MM.1S (cell line): ENCODE results near the gene PGGHG.

Experiments
- DNase-seq: peaks from one replicate; pipeline ENCODE4 v3.0.0-alpha.2; 2015
- H2AFZ ChIP-seq: fragments of 300-600 bp; sonication (generic); 2 replicates; pipeline ENCODE4 v1.6.0; 2016; ENCODE audit warnings: antibody characterized with exemption, low read length
- H3F3A ChIP-seq: fragments of 300-600 bp; sonication (generic); 2 replicates; pipeline ENCODE4 v1.6.1; 2016; ENCODE audit warnings: mild to moderate bottlenecking, antibody characterized with exemption, low read length, moderate library complexity, mixed read lengths; ENCODE audit not compliant: insufficient read depth
- H3K27ac ChIP-seq: fragments of 300-600 bp; sonication (generic); 2 replicates; pipeline ENCODE4 v1.5.1; 2016; ENCODE audit warnings: mild to moderate bottlenecking, low read length
- H3K27me3 ChIP-seq: fragments of 300-600 bp; sonication (generic); replicated peaks from 2 replicates; pipeline ENCODE4 v1.6.0; 2016; ENCODE audit warnings: low read length; ENCODE audit not compliant: insufficient read depth
- H3K36me3 ChIP-seq: fragments of 300-600 bp; sonication (generic); replicated peaks from 2 replicates; pipeline ENCODE4 v1.6.1; 2016; ENCODE audit warnings: mild to moderate bottlenecking, low read length, mixed read lengths; ENCODE audit not compliant: insufficient read depth
- H3K4me1 ChIP-seq: fragments of 300-600 bp; sonication (generic); 2 replicates; pipeline ENCODE4 v1.6.1; 2016; ENCODE audit warnings: low read length, mixed read lengths
- H3K4me2 ChIP-seq: fragments of 300-600 bp; sonication (generic); 2 replicates; pipeline ENCODE4 v1.6.0; 2016; ENCODE audit warnings: low read depth, low read length
- H3K4me3 ChIP-seq: fragments of 300-600 bp; sonication (generic); 2 replicates; pipeline ENCODE4 v1.5.1; 2016; ENCODE audit warnings: low read length, mixed read lengths
- H3K79me2 ChIP-seq: fragments of 300-600 bp; sonication (generic); 2 replicates; pipeline ENCODE4 v1.6.1; 2016; ENCODE audit warnings: mixed run types, low read length, mixed read lengths
- H3K9ac ChIP-seq: fragments of 300-600 bp; sonication (generic); 2 replicates; pipeline ENCODE4 v1.6.1; 2016; ENCODE audit warnings: low read length, mixed read lengths
- H3K9me2 ChIP-seq: fragments of 300-600 bp; sonication (generic); replicated peaks from 2 replicates; pipeline ENCODE4 v1.6.1; 2016; ENCODE audit warnings: mild to moderate bottlenecking, low read length, mixed read lengths; ENCODE audit not compliant: insufficient read depth
- H3K9me3 ChIP-seq: fragments of 300-600 bp; sonication (generic); replicated peaks from 2 replicates; pipeline ENCODE4 v1.6.1; 2016; ENCODE audit warnings: mild to moderate bottlenecking, low read length, mixed read lengths; ENCODE audit not compliant: insufficient read depth
- H4K20me1 ChIP-seq: fragments of 300-600 bp; sonication (generic); 2 replicates; pipeline ENCODE4 v1.6.1; 2016; ENCODE audit warnings: mild to moderate bottlenecking, low read length, moderate library complexity, mixed read lengths; ENCODE audit not compliant: insufficient read depth
- CTCF ChIP-seq: fragments of 300-600 bp; sonication (generic); IDR thresholded peaks from 2 replicates; pipeline ENCODE4 v1.5.1; 2016; ENCODE audit warnings: antibody characterized with exemption, low read length, mixed read lengths
- EZH2 ChIP-seq: fragments of 300-600 bp; sonication (generic); optimal IDR thresholded peaks from 2 replicates; pipeline ENCODE3; 2017; ENCODE audit warnings: low read depth, mild to moderate bottlenecking, antibody characterized with exemption, low read length, mixed read lengths
- EZH2phosphoT487 ChIP-seq: fragments of 300-600 bp; sonication (generic); IDR thresholded peaks from 2 replicates; pipeline ENCODE4 v1.6.1; 2018; ENCODE audit warnings: antibody characterized with exemption, low read length

Gene PGGHG

GRCh38 chr11:250740-251299 is 38.1 kb upstream of the PGGHG start:
- H3K27ac ChIP-seq, result no peak overlapping the region
- no peaks in the 10 kb centered on the region for H3K27me3 ChIP-seq
- no peaks in the 10 kb centered on the region for H3K9me2 ChIP-seq
- H3F3A ChIP-seq, result no peaks in the 10 kb centered on the region; the same call in 1 of the 2 replicates
- H3K9me3 ChIP-seq, result no peaks in the 10 kb centered on the region
- DNase-seq, result peak; percentile 57
- H3K79me2 ChIP-seq, result no peaks in the 10 kb centered on the region
- no peak overlapping the region for H3K9ac ChIP-seq
- no peak overlapping the region for H3K4me2 ChIP-seq
- no peak overlapping the region for H2AFZ ChIP-seq
- TF ChIP-seq EZH2phosphoT487, result no peak
- TF ChIP-seq EZH2, result no peak
- TF ChIP-seq CTCF, result peak; percentile 55
- H4K20me1 ChIP-seq, result no peaks in the 10 kb centered on the region
- peaks cover 12% of the 10 kb centered on the region; the same call in 1 of the 2 replicates for H3K36me3 ChIP-seq
- no peak overlapping the region for H3K4me3 ChIP-seq
- no peaks in the 10 kb centered on the region for H3K4me1 ChIP-seq

- Histone ChIP-seq H3K79me2 (no peaks in the 10 kb centered on the region), H3K27me3 (no peaks in the 10 kb centered on the region), H3K9me2 (no peaks in the 10 kb centered on the region), H3K9ac (no peak overlapping the region), H3K4me1 (no peaks in the 10 kb centered on the region), H3K4me3 (no peak overlapping the region), H2AFZ (no peak overlapping the region), H3K36me3 (peaks cover 12% of the 10 kb centered on the region; the same call in 1 of the 2 replicates), H3K9me3 (no peaks in the 10 kb centered on the region), H3K27ac (no peak overlapping the region), H3F3A (no peaks in the 10 kb centered on the region; the same call in 1 of the 2 replicates), H3K4me2 (no peak overlapping the region), H4K20me1 (no peaks in the 10 kb centered on the region)
- DNase-seq, result no peak
- no peak for TF ChIP-seq CTCF
- TF ChIP-seq EZH2, result no peak
- no peak for TF ChIP-seq EZH2phosphoT487
These were observed 37.4 kb upstream of the PGGHG start for GRCh38 chr11:251550-251949.

GRCh38 chr11:252666-253065 is 36.3 kb upstream of the PGGHG start:
- Histone ChIP-seq H3K36me3 (peaks cover 12% of the 10 kb centered on the region; the same call in 1 of the 2 replicates), H3K4me2 (no peak overlapping the region), H3K79me2 (no peaks in the 10 kb centered on the region), H3K27ac (no peak overlapping the region), H4K20me1 (no peaks in the 10 kb centered on the region), H3K9me3 (no peaks in the 10 kb centered on the region), H3K4me1 (no peaks in the 10 kb centered on the region), H3K4me3 (no peak overlapping the region), H3K27me3 (no peaks in the 10 kb centered on the region), H3K9ac (no peak overlapping the region), H3K9me2 (no peaks in the 10 kb centered on the region), H3F3A (no peaks in the 10 kb centered on the region; the same call in 1 of the 2 replicates), H2AFZ (no peak overlapping the region)
- TF ChIP-seq CTCF (no peak), EZH2 (no peak), EZH2phosphoT487 (no peak)
- DNase-seq, result no peak
